Esophagus squamous epithelium (tissue), 5 donors: ENCODE data around the gene GLP2R. TPM values are rescaled to one million over a fixed set of nuclear protein-coding genes. Genes with fewer than 3 reads are reported as not detected.

Source experiments
- DNase-seq: peaks from one replicate; lab custom pipeline; 2025; lab: John Stamatoyannopoulos, UW
- H3K27ac ChIP-seq, 4 donors: fragments of 200-600 bp; sonication (generic); one replicate each; pipeline ENCODE4 v1.5.1; 2016 to 2019; ENCODE audit warnings: mild to moderate bottlenecking in 1 of 4
- H3K27me3 ChIP-seq, 4 donors: fragments of 200-600 bp; sonication (generic); 1 replicate in 3 of 4; 2 replicates in 1 of 4; pipeline versions ENCODE4 v1.5.1 to v1.6.0; 2017 to 2021; ENCODE audit warnings: antibody characterized with exemption in 1 of 4
- H3K36me3 ChIP-seq, 3 donors: fragments of 200-600 bp; sonication (generic); one replicate each; pipeline ENCODE4 v1.5.1; 2016 to 2019
- H3K4me1 ChIP-seq, 3 donors: fragments of 200-600 bp; sonication (generic); one replicate each; pipeline ENCODE4 v1.5.1; 2017 to 2019
- H3K4me3 ChIP-seq, 4 donors: fragments of 200-600 bp; sonication (generic); 1 replicate in 3 of 4; 2 replicates in 1 of 4; pipeline ENCODE4 v1.5.1; 2016 to 2019; ENCODE audit warnings: mild to moderate bottlenecking in 2 of 4, moderate library complexity in 1 of 4
- H3K9me3 ChIP-seq, 3 donors: fragments of 200-600 bp; sonication (generic); one replicate each; pipeline ENCODE4 v1.5.1; 2016 to 2019
- CTCF ChIP-seq, 6 experiments: fragments of 450-650 bp in 4 of 6; fragments of 200-600 bp in 2 of 6; sonication (generic) in 2 of 6; IDR thresholded peaks; one replicate each; pipeline ENCODE4 v1.5.1; 2016 to 2019; ENCODE audit warnings: antibody characterized with exemption in 6 of 6, mild to moderate bottlenecking in 4 of 6, moderate library complexity in 4 of 6
- POLR2A ChIP-seq, 4 donors: fragments of 450-650 bp; IDR thresholded peaks; one replicate each; pipeline ENCODE4 v1.6.1; 2017; ENCODE audit warnings: antibody characterized with exemption in 4 of 4, mild to moderate bottlenecking in 4 of 4, moderate library complexity in 3 of 4
- WGBS, 2 donors: methylation state at CpG; one replicate each; pipeline ENCODE4 v1.1.5; 2018; 5-methylcytosine and 5-hydroxymethylcytosine counted together
- intact Hi-C: fragments of 100-400 bp; cut with DNase I; formaldehyde crosslinking; loops from one replicate; pipeline ENCODE4 v1.15.0; 2022
- total RNA-seq, 4 donors: library from RNA; depleted of rRNA; stranded (reverse); fragments of >200 nt; gene quantifications; one replicate each; pipeline ENCODE4 v1.1.0, GENCODE V29; 2016
- donor health status: DM: yes; HTN: yes; CAD: no.

The GLP2R gene
- total RNA-seq, 4 donors from 2014 or later = 0.21 to 0.95 (median 0.31) TPM; not detected in 1

DNA sequence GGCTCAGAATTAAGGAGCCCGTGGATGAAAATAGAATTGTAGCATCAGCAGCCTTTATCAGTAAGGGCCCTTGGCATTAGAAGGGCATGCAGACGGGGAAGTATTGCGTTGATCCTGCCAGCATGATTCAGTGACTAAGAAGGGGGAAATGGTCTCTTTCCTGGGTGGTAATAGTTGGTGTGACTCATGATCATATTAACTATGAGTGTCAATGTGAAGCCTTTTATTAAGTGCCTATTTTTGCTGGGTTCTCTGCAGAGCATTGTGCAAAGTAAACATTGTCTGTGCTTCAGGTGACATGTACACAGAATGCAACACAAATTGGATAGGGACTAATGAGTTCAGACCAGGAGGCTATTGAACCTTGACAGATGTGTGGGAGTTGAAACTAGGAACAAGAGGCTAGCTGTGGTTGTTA is 54.9 kb downstream of the GLP2R start:
- Histone ChIP-seq H3K9me3 (peaks cover 0 to 26% (median 10%) of the 10 kb centered on the region in 3 donors), H3K4me1 (no peaks in the 10 kb centered on the region), H3K4me3 (no peak overlapping the region), H3K36me3 (no peaks in the 10 kb centered on the region), H3K27me3 (no peaks in the 10 kb centered on the region), H3K27ac (no peak overlapping the region)
- TF ChIP-seq POLR2A (IDR thresholded peaks at IDR 0.05) = no peak
- TF ChIP-seq CTCF (IDR thresholded peaks at IDR 0.05) = no peak
- intact Hi-C loops = no loop called here
- no peak for DNase-seq
- 23 to 58% methylated on average over 3 of the region's 3 CpGs for WGBS, 2 donors

DNA sequence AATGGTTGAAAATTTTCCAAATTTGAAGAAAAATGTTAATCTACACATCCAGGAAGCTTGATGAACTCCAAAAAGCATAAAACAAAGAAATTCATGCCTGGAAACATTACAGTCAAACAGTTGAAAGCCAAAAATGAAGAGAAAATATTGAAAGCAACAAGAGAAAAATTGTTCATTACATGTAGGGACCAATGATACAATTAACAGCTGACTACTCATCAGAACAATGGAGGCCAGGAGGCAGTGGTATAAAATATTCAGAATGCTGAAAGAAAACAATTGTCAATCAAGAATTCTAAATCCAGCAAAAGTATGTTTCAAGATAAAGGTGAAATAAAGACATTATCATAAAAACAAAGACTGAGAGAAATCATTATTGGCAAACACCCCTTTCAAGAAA is 57.7 kb downstream of the GLP2R start:
- Histone ChIP-seq H3K36me3 (no peaks in the 10 kb centered on the region), H3K27ac (no peak overlapping the region), H3K4me1 (no peaks in the 10 kb centered on the region), H3K4me3 (no peak overlapping the region), H3K9me3 (peaks cover 0 to 26% (median 10%) of the 10 kb centered on the region in 3 donors), H3K27me3 (no peaks in the 10 kb centered on the region)
- TF ChIP-seq CTCF (IDR thresholded peaks at IDR 0.05) = no peak
- no peak for TF ChIP-seq POLR2A (IDR thresholded peaks at IDR 0.05)
- no peak for DNase-seq
- intact Hi-C loops = no loop called here

DNA sequence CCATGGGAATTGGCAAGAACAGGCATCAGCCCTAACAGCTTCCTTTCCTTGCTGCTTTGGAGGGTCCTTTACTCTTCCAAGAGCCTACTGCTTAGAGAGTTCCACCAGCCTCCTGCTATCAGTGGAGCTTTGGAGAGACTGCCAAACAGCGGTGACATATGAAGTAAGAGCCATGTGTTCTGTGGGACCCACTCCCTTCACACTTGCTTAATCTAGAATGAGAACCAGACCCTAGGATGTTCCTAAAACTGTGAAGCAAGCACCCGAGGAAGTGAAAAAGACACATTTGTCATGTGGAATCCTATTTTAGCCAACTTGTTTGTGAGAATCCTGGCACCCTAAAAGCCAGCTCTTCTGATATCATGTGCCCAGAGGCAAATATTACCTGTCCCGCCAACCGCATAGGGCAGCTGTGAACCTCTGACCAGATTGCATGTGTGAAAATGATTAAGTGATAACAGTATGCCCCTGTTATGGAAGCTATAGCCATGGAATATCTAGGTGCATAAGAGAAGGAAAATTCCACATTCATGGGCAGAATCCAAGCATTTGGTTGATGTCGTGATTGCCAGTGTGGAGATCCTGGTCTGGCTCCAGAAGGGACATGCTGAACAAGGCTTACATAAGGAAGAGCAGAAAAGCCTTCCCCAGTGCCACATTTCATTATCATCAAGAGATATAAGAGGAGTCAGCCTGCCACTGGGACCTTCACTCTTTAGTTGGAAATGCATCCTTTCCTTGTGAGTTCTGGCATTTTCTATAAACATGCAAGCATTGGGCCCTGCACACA is 60.6 kb downstream of the GLP2R start:
- 78 to 81% methylated on average over 5 of the region's 5 CpGs for WGBS, 2 donors
- Histone ChIP-seq H3K9me3 (peaks cover 0 to 26% (median 10%) of the 10 kb centered on the region in 3 donors), H3K27me3 (no peaks in the 10 kb centered on the region), H3K36me3 (no peaks in the 10 kb centered on the region), H3K4me3 (no peak overlapping the region), H3K4me1 (no peaks in the 10 kb centered on the region), H3K27ac (no peak overlapping the region)
- intact Hi-C loops = no loop called here
- DNase-seq = no peak
- TF ChIP-seq POLR2A (IDR thresholded peaks at IDR 0.05) = no peak
- TF ChIP-seq CTCF (IDR thresholded peaks at IDR 0.05) = no peak

- intact Hi-C loops = no loop called here
- no peak overlapping the region for H3K4me3 ChIP-seq
- H3K4me1 ChIP-seq = no peaks in the 10 kb centered on the region
- H3K9me3 ChIP-seq = peaks cover 0 to 20% (median 4%) of the 10 kb centered on the region in 3 donors
- TF ChIP-seq CTCF (IDR thresholded peaks at IDR 0.05) = no peak
- TF ChIP-seq POLR2A (IDR thresholded peaks at IDR 0.05) = no peak
- 68 to 77% methylated on average over 8 of the region's 8 CpGs for WGBS, 2 donors
- no peak for DNase-seq
- no peak overlapping the region for H3K27ac ChIP-seq
- no peaks in the 10 kb centered on the region for H3K36me3 ChIP-seq
- no peaks in the 10 kb centered on the region for H3K27me3 ChIP-seq
These were observed 61.8 kb downstream of the GLP2R start for GRCh38 chr17:9887508-9887907.

DNA sequence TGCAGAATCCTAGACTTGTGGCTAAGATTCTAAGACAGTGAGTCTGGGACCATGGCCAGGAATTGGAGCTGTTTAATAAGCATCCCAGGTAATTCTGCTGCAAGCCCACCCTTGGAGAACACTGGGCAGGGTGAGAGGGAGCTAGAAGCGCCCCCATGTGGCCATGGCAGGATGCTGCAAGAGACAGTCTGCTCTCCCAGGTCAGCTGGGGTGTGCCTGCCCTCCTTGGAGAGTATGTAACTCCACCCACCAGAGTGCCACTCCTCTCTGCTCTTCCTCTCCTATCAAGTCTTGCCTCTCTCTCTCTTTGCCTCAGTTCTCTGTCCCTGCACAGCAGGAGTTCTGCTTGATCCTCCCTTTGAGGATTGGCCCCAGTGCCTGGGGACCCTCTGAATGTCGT is 64.4 kb downstream of the GLP2R start:
- intact Hi-C loops = no loop called here
- no peaks in the 10 kb centered on the region for H3K27me3 ChIP-seq
- no peak overlapping the region for H3K27ac ChIP-seq
- H3K9me3 ChIP-seq = no peaks in the 10 kb centered on the region
- no peak overlapping the region for H3K4me3 ChIP-seq
- H3K4me1 ChIP-seq = no peaks in the 10 kb centered on the region
- 13 to 40% methylated on average over 1 to 2 of the region's 2 CpGs for WGBS, 2 donors
- no peak for TF ChIP-seq POLR2A (IDR thresholded peaks at IDR 0.05)
- peak in 4 of 6 experiments; percentile 16 to 34 (median 24) for TF ChIP-seq CTCF (IDR thresholded peaks at IDR 0.05)
- H3K36me3 ChIP-seq = no peaks in the 10 kb centered on the region
- DNase-seq = no peak
